HepG2 (cell line): ENCODE measurements around the gene TOM1L2. TPM values are rescaled to one million over a fixed set of nuclear protein-coding genes. Genes with fewer than 3 reads are reported as not detected.

Experiments used
- AKAP8 ChIP-seq: sonication (generic); formaldehyde crosslinking; IDR thresholded peaks from 2 replicates; pipeline ENCODE4 v1.5.1; 2020; ENCODE audit warnings: mild to moderate bottlenecking, missing genetic modification reagents
- ARID2 ChIP-seq: sonication (generic); formaldehyde crosslinking; IDR thresholded peaks from 2 replicates; pipeline ENCODE4 v1.8.1; 2022; ENCODE audit warnings: mild to moderate bottlenecking, missing genetic modification reagents, borderline replicate concordance
- ATAD3A ChIP-seq: sonication (generic); formaldehyde crosslinking; IDR thresholded peaks from 2 replicates; pipeline ENCODE4 v1.4.0; 2020; ENCODE audit warnings: missing genetic modification reagents
- DPF2 ChIP-seq: sonication (generic); formaldehyde crosslinking; IDR thresholded peaks from 2 replicates; pipeline ENCODE4 v1.4.0; 2020; ENCODE audit warnings: mild to moderate bottlenecking, low read depth, missing genetic modification reagents, borderline replicate concordance
- ELF3 ChIP-seq: IDR thresholded peaks from 2 replicates; pipeline ENCODE4 v1.6.1; 2016; ENCODE audit warnings: missing genetic modification reagents, missing compliant biosample characterization
- KDM2A ChIP-seq: sonication (generic); formaldehyde crosslinking; IDR thresholded peaks from 2 replicates; pipeline ENCODE4 v1.4.0; 2020; ENCODE audit warnings: low read depth, missing genetic modification reagents, borderline replicate concordance
- MATR3 ChIP-seq: sonication (generic); formaldehyde crosslinking; IDR thresholded peaks from 2 replicates; pipeline ENCODE4 v1.4.0; 2020; ENCODE audit warnings: missing genetic modification reagents
- PCBP1 ChIP-seq: fragments of 200-400 bp; formaldehyde crosslinking; IDR thresholded peaks from 2 replicates; pipeline ENCODE4 v1.6.1; 2017; ENCODE audit warnings: mild to moderate bottlenecking, low read depth, low read length, borderline replicate concordance
- TBP ChIP-seq: sonication (generic); formaldehyde crosslinking; IDR thresholded peaks from 2 replicates; pipeline ENCODE4 v1.5.0; 2020; ENCODE audit warnings: missing genetic modification reagents
- ZFP36L2 ChIP-seq: sonication (generic); formaldehyde crosslinking; IDR thresholded peaks from 2 replicates; pipeline ENCODE4 v1.4.0; 2020; ENCODE audit warnings: missing genetic modification reagents
- ZNF768 ChIP-seq: sonication (generic); formaldehyde crosslinking; IDR thresholded peaks from 2 replicates; pipeline ENCODE4 v1.4.0; 2020; ENCODE audit warnings: missing genetic modification reagents
- ZNF878 ChIP-seq: sonication (generic); formaldehyde crosslinking; IDR thresholded peaks from 2 replicates; pipeline ENCODE4 v1.8.1; 2023; ENCODE audit warnings: mild to moderate bottlenecking, missing genetic modification reagents, moderate library complexity
- ZNF891 ChIP-seq: sonication (generic); formaldehyde crosslinking; IDR thresholded peaks from 2 replicates; pipeline ENCODE4 v1.5.0; 2020; ENCODE audit warnings: mild to moderate bottlenecking, missing genetic modification reagents
- ZSCAN12 ChIP-seq: sonication (generic); formaldehyde crosslinking; IDR thresholded peaks from 2 replicates; pipeline ENCODE4 v1.9.0; 2021; ENCODE audit warnings: mild to moderate bottlenecking, missing genetic modification reagents
- polyA plus RNA-seq, 8 experiments: library from polyadenylated mRNA; depleted of rRNA in 3 of 8; stranded (reverse) in 7 of 8; unstranded in 1 of 8; fragments of >200 nt; fragmentation: Illumina TruSeq in 4 of 8; extraction: Trizol in 4 of 8; gene quantifications; 2 replicates each; pipeline versions ENCODE4 v1.2.1 to v1.2.3, GENCODE V29; 2011 to 2016; ENCODE audit warnings: low read depth in 4 of 8, missing spikeins in 1 of 8, mixed read lengths in 1 of 8; ENCODE audit not compliant: insufficient read depth in 1 of 8
- total RNA-seq, 5 experiments: library from RNA; depleted of rRNA; stranded (reverse); fragments of >200 nt; fragmentation: Illumina TruSeq; extraction: Trizol; gene quantifications; 2 replicates each; pipeline ENCODE4 v1.2.3, GENCODE V29; 2016; ENCODE audit warnings: low read depth in 1 of 5
- TF ChIP-seq, protein P1 (sequence below): sonication (generic); formaldehyde crosslinking; IDR thresholded peaks from 2 replicates; pipeline ENCODE4 v1.4.0; 2020; ENCODE audit warnings: missing genetic modification reagents
- TF ChIP-seq, protein P2 (sequence below): sonication (generic); formaldehyde crosslinking; IDR thresholded peaks from 2 replicates; pipeline ENCODE4 v1.5.0; 2020; ENCODE audit warnings: missing genetic modification reagents
- TF ChIP-seq, protein P3 (sequence below): sonication (generic); formaldehyde crosslinking; conservative IDR thresholded peaks from 2 replicates; pipeline ENCODE4 v1.5.0; 2020; ENCODE audit warnings: missing genetic modification reagents
- TF ChIP-seq, protein P4 (sequence below): sonication (generic); formaldehyde crosslinking; IDR thresholded peaks from 2 replicates; pipeline ENCODE4 v1.9.0; 2021; ENCODE audit warnings: missing genetic modification reagents, borderline replicate concordance

TOM1L2 gene
- total and polyA plus RNA-seq, 2 of the 13 experiments (the other 11 are each of a cell fraction or from before 2014, with no cell fraction given) = 4.7 to 7.4 TPM

DNA sequence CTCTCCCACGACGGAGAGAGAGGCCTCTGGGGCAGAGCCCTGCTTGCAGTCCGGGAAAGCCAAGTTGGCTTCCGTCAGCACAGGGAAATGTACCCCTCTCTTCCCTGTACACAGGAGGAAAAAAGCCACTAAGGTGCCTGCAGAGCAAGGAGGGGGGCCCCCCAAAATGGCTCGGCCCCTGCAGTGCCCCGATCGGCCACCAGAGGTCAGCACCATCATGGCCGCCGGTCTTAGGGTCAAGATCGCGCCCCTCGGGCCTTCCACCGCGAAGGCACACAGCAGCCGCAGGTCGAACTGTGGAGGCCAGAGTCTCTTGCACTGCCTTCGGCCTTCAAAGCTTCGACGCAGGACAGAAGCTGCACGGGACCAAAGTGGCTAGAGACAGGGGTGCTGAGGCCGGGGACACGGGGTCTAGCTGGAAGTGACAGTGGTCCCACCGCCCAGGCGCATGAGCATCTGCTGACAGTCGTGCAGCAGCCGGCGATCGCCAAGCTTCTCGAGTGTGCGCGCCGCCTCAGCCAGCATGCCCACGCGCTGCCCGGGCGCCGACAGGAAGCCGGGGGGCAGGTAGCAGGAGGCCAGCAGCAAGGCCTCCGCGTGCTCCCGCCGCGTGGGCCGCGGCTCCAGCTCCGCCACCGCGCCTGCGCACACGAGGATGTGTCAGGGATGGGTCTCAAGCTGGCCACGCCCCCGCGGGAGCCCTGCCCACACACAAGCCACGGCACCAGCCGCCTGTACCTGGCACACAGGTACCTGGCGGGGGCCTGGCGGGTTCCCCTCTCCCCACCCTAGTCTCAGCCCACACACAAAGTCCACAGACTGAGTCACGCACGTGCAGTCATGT lies 159.8 kb downstream of the TOM1L2 start (continued):
- 0 out of 2 replicates have a peak, but pooled peaks have one; percentile 52 for TF ChIP-seq ZNF891 (CRISPR knock-in tag)
- no peak for TF ChIP-seq TBP
- TF ChIP-seq ZNF878 (CRISPR knock-in tag) = 0 out of 2 replicates have a peak, but pooled peaks have one; percentile 12
- no peak for TF ChIP-seq ZFP36L2 (CRISPR knock-in tag)
- no peak for TF ChIP-seq DPF2
- TF ChIP-seq ZSCAN12 (CRISPR knock-in tag) = 0 out of 2 replicates have a peak, but pooled peaks have one; percentile 50
- TF ChIP-seq PCBP1 = 0 out of 2 replicates have a peak, but pooled peaks have one; percentile 58
- TF ChIP-seq, protein P1, sequence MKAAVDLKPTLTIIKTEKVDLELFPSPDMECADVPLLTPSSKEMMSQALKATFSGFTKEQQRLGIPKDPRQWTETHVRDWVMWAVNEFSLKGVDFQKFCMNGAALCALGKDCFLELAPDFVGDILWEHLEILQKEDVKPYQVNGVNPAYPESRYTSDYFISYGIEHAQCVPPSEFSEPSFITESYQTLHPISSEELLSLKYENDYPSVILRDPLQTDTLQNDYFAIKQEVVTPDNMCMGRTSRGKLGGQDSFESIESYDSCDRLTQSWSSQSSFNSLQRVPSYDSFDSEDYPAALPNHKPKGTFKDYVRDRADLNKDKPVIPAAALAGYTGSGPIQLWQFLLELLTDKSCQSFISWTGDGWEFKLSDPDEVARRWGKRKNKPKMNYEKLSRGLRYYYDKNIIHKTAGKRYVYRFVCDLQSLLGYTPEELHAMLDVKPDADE (CRISPR knock-in tag) = no peak
- peak; percentile 73; the same call in 1 of the 2 replicates for TF ChIP-seq ZNF768 (CRISPR knock-in tag)
- no peak for TF ChIP-seq ATAD3A (CRISPR knock-in tag)
- TF ChIP-seq ARID2 = no peak
- TF ChIP-seq MATR3 = no peak
- peak; percentile 66; the same call in 1 of the 2 replicates for TF ChIP-seq KDM2A (CRISPR knock-in tag)
- TF ChIP-seq, protein P2, sequence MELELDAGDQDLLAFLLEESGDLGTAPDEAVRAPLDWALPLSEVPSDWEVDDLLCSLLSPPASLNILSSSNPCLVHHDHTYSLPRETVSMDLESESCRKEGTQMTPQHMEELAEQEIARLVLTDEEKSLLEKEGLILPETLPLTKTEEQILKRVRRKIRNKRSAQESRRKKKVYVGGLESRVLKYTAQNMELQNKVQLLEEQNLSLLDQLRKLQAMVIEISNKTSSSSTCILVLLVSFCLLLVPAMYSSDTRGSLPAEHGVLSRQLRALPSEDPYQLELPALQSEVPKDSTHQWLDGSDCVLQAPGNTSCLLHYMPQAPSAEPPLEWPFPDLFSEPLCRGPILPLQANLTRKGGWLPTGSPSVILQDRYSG (CRISPR knock-in tag) = 0 out of 2 replicates have a peak, but pooled peaks have one; percentile 54
- peak; percentile 22; the same call in 1 of the 2 replicates for TF ChIP-seq ELF3 (CRISPR knock-in tag)
- TF ChIP-seq, protein P3, sequence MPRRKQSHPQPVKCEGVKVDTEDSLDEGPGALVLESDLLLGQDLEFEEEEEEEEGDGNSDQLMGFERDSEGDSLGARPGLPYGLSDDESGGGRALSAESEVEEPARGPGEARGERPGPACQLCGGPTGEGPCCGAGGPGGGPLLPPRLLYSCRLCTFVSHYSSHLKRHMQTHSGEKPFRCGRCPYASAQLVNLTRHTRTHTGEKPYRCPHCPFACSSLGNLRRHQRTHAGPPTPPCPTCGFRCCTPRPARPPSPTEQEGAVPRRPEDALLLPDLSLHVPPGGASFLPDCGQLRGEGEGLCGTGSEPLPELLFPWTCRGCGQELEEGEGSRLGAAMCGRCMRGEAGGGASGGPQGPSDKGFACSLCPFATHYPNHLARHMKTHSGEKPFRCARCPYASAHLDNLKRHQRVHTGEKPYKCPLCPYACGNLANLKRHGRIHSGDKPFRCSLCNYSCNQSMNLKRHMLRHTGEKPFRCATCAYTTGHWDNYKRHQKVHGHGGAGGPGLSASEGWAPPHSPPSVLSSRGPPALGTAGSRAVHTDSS (CRISPR knock-in tag) = no peak
- TF ChIP-seq, protein P4, sequence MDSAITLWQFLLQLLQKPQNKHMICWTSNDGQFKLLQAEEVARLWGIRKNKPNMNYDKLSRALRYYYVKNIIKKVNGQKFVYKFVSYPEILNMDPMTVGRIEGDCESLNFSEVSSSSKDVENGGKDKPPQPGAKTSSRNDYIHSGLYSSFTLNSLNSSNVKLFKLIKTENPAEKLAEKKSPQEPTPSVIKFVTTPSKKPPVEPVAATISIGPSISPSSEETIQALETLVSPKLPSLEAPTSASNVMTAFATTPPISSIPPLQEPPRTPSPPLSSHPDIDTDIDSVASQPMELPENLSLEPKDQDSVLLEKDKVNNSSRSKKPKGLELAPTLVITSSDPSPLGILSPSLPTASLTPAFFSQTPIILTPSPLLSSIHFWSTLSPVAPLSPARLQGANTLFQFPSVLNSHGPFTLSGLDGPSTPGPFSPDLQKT (CRISPR knock-in tag) = no peak
- 0 out of 2 replicates have a peak, but pooled peaks have one; percentile 53 for TF ChIP-seq AKAP8 (CRISPR knock-in tag)
